HG03103 (cell line): Measurements from ENCODE around the gene PDSS2.
"Not testable (repeated sequence)": the region's sequence is repeated elsewhere in the genome, so short reads cannot be mapped to it uniquely, and the experiment has no call there.

ENCODE experiments used
- ATAC-seq: cut with Tn5 transposase; IDR thresholded peaks from one replicate; pipeline ENCODE4 v1.9.1; 2021; ENCODE audit warnings: low read depth; ENCODE audit not compliant: unreplicated experiment

The PDSS2 gene

GRCh38 chr6:107369493-107369892 lies 89.9 kb downstream of the PDSS2 start:
- no peak for ATAC-seq

GRCh38 chr6:107368471-107368870 lies 90.9 kb downstream of the PDSS2 start:
- no peak for ATAC-seq

- not testable (repeated sequence) for ATAC-seq
Observed at GRCh38 chr6:107364173-107364572, 95.2 kb downstream of the PDSS2 start.

GRCh38 chr6:107361753-107362604 lies 97.4 kb downstream of the PDSS2 start:
- ATAC-seq = no peak

- no peak for ATAC-seq
Observed at GRCh38 chr6:107360476-107360875, 98.9 kb downstream of the PDSS2 start.

- ATAC-seq = no peak
Observed at GRCh38 chr6:107357842-107358241, 101.5 kb downstream of the PDSS2 start.

GRCh38 chr6:107357031-107357430 lies 102.3 kb downstream of the PDSS2 start:
- ATAC-seq = no peak

GRCh38 chr6:107355659-107356058 lies 103.7 kb downstream of the PDSS2 start:
- no peak for ATAC-seq

- no peak for ATAC-seq
Observed at GRCh38 chr6:107354451-107354850, 104.9 kb downstream of the PDSS2 start.

GRCh38 chr6:107353773-107354382 lies 105.5 kb downstream of the PDSS2 start:
- no peak for ATAC-seq

GRCh38 chr6:107348224-107348623 lies 111.1 kb downstream of the PDSS2 start:
- no peak for ATAC-seq

GRCh38 chr6:107345393-107345792 lies 114.0 kb downstream of the PDSS2 start:
- ATAC-seq = no peak

GRCh38 chr6:107344981-107345380 lies 114.4 kb downstream of the PDSS2 start:
- no peak for ATAC-seq

- ATAC-seq = no peak
Observed at GRCh38 chr6:107344383-107344782, 115.0 kb downstream of the PDSS2 start.

GRCh38 chr6:107342144-107342543 lies 117.2 kb downstream of the PDSS2 start:
- no peak for ATAC-seq

- no peak for ATAC-seq
Observed at GRCh38 chr6:107340881-107341280, 118.5 kb downstream of the PDSS2 start.

- ATAC-seq = no peak
Observed at GRCh38 chr6:107337191-107337741, 122.1 kb downstream of the PDSS2 start.

- no peak for ATAC-seq
Observed at GRCh38 chr6:107334026-107334425, 125.3 kb downstream of the PDSS2 start.

- ATAC-seq = no peak
Observed at GRCh38 chr6:107333491-107333890, 125.9 kb downstream of the PDSS2 start.

- no peak for ATAC-seq
Observed at GRCh38 chr6:107331409-107332386, 127.7 kb downstream of the PDSS2 start.

GRCh38 chr6:107330168-107330567 lies 129.2 kb downstream of the PDSS2 start:
- peak; percentile 97 for ATAC-seq
